Measurements from ENCODE around the gene CASP7. TPM values are rescaled to one million over a fixed set of nuclear protein-coding genes. Genes with fewer than 3 reads are reported as not detected.

Gene CASP7
- total RNA-seq, 1 donor from 2014 or later: 44.9 TPM

- Mint-ChIP-seq H3K4me1 (ENCODE audit: low read depth, unreplicated experiment) (peaks cover 6% of the 10 kb centered on the region), H3K27ac (ENCODE audit: unreplicated experiment) (no peak overlapping the region), H3K27me3 (ENCODE audit: low read depth, unreplicated experiment) (no peaks in the 10 kb centered on the region), H3K36me3 (ENCODE audit: low read depth, unreplicated experiment) (peaks cover 43% of the 10 kb centered on the region), H3K9me3 (ENCODE audit: unreplicated experiment) (peaks cover 24% of the 10 kb centered on the region), H3K4me3 (ENCODE audit: unreplicated experiment) (no peak overlapping the region)
- Histone ChIP-seq H3K4me1 (ENCODE audit: insufficient read depth, low read length) (no peaks in the 10 kb centered on the region), H2AFZ (ENCODE audit: low read depth, low read length) (no peak overlapping the region), H3K9ac (ENCODE audit: low read length) (no peak overlapping the region), H3K27ac (ENCODE audit: low read depth, low read length) (no peak overlapping the region), H3K4me2 (ENCODE audit: low read length) (no peak overlapping the region), H3K4me3 (ENCODE audit: insufficient read depth, low read depth, low read length) (no peak overlapping the region), H3K36me3 (ENCODE audit: insufficient read depth, low read length) (no peaks in the 10 kb centered on the region), H3K79me2 (ENCODE audit: insufficient read depth, low read length) (peaks cover 61% of the 10 kb centered on the region), H4K20me1 (ENCODE audit: insufficient read depth, low read length) (peaks cover 44% of the 10 kb centered on the region), H3K9me3 (ENCODE audit: insufficient read depth, low read depth, low read length) (no peaks in the 10 kb centered on the region), H3K27me3 (ENCODE audit: insufficient read depth, low read length) (no peaks in the 10 kb centered on the region)
- FAIRE-seq: no peak
- DNase-seq (ENCODE audit: low read depth): no peak
- TF ChIP-seq CTCF (IDR thresholded peaks at IDR 0.05; ENCODE audit: insufficient read depth, low read depth, low read length) (no peak), EZH2 (IDR thresholded peaks at IDR 0.05; ENCODE audit: insufficient read depth, low read length) (no peak)
Observed at GRCh38 chr10:113691381-113691780, 11.7 kb downstream of the CASP7 start.

- peaks cover 41% of the 10 kb centered on the region for H3K36me3 Mint-ChIP-seq (ENCODE audit: low read depth, unreplicated experiment)
- H3K9me3 Mint-ChIP-seq (ENCODE audit: unreplicated experiment): peaks cover 24% of the 10 kb centered on the region
- no peak for DNase-seq (ENCODE audit: low read depth)
- H3K79me2 ChIP-seq (ENCODE audit: insufficient read depth, low read length): peaks cover 55% of the 10 kb centered on the region
- peaks cover 6% of the 10 kb centered on the region for H3K4me1 Mint-ChIP-seq (ENCODE audit: low read depth, unreplicated experiment)
- FAIRE-seq: no peak
- no peaks in the 10 kb centered on the region for H3K9me3 ChIP-seq (ENCODE audit: insufficient read depth, low read depth, low read length)
- H3K4me3 ChIP-seq (ENCODE audit: insufficient read depth, low read depth, low read length): no peak overlapping the region
- TF ChIP-seq CTCF (IDR thresholded peaks at IDR 0.05; ENCODE audit: insufficient read depth, low read depth, low read length) (no peak), EZH2 (IDR thresholded peaks at IDR 0.05; ENCODE audit: insufficient read depth, low read length) (no peak)
- peaks cover 44% of the 10 kb centered on the region for H4K20me1 ChIP-seq (ENCODE audit: insufficient read depth, low read length)
- H3K27me3 Mint-ChIP-seq (ENCODE audit: low read depth, unreplicated experiment): no peaks in the 10 kb centered on the region
- no peaks in the 10 kb centered on the region for H3K4me1 ChIP-seq (ENCODE audit: insufficient read depth, low read length)
- H3K4me3 Mint-ChIP-seq (ENCODE audit: unreplicated experiment): no peak overlapping the region
- H3K27ac ChIP-seq (ENCODE audit: low read depth, low read length): no peak overlapping the region
- H3K4me2 ChIP-seq (ENCODE audit: low read length): no peak overlapping the region
- no peak overlapping the region for H2AFZ ChIP-seq (ENCODE audit: low read depth, low read length)
- H3K27me3 ChIP-seq (ENCODE audit: insufficient read depth, low read length): no peaks in the 10 kb centered on the region
- H3K36me3 ChIP-seq (ENCODE audit: insufficient read depth, low read length): no peaks in the 10 kb centered on the region
- no peak overlapping the region for H3K27ac Mint-ChIP-seq (ENCODE audit: unreplicated experiment)
- H3K9ac ChIP-seq (ENCODE audit: low read length): no peak overlapping the region
Observed at GRCh38 chr10:113692271-113692670, 12.6 kb downstream of the CASP7 start.

GRCh38 chr10:113693348-113693747 lies 13.6 kb downstream of the CASP7 start:
- Histone ChIP-seq H3K27me3 (ENCODE audit: insufficient read depth, low read length) (no peaks in the 10 kb centered on the region), H4K20me1 (ENCODE audit: insufficient read depth, low read length) (peaks cover 40% of the 10 kb centered on the region), H3K9ac (ENCODE audit: low read length) (no peak overlapping the region), H3K4me2 (ENCODE audit: low read length) (no peak overlapping the region), H3K9me3 (ENCODE audit: insufficient read depth, low read depth, low read length) (no peaks in the 10 kb centered on the region), H3K27ac (ENCODE audit: low read depth, low read length) (no peak overlapping the region), H2AFZ (ENCODE audit: low read depth, low read length) (no peak overlapping the region), H3K4me1 (ENCODE audit: insufficient read depth, low read length) (no peaks in the 10 kb centered on the region), H3K4me3 (ENCODE audit: insufficient read depth, low read depth, low read length) (no peak overlapping the region), H3K36me3 (ENCODE audit: insufficient read depth, low read length) (no peaks in the 10 kb centered on the region), H3K79me2 (ENCODE audit: insufficient read depth, low read length) (peaks cover 52% of the 10 kb centered on the region)
- H3K27ac Mint-ChIP-seq (ENCODE audit: unreplicated experiment): no peak overlapping the region
- no peak for TF ChIP-seq CTCF (IDR thresholded peaks at IDR 0.05; ENCODE audit: insufficient read depth, low read depth, low read length)
- TF ChIP-seq EZH2 (IDR thresholded peaks at IDR 0.05; ENCODE audit: insufficient read depth, low read length): no peak
- peaks cover 6% of the 10 kb centered on the region for H3K4me1 Mint-ChIP-seq (ENCODE audit: low read depth, unreplicated experiment)
- H3K27me3 Mint-ChIP-seq (ENCODE audit: low read depth, unreplicated experiment): no peaks in the 10 kb centered on the region
- DNase-seq (ENCODE audit: low read depth) (no peak), FAIRE-seq (no peak)
- H3K36me3 Mint-ChIP-seq (ENCODE audit: low read depth, unreplicated experiment): peaks cover 38% of the 10 kb centered on the region
- H3K9me3 Mint-ChIP-seq (ENCODE audit: unreplicated experiment): peaks cover 14% of the 10 kb centered on the region
- H3K4me3 Mint-ChIP-seq (ENCODE audit: unreplicated experiment): no peak overlapping the region
